Measurements from ENCODE around the gene ZNF234. TPM values are rescaled to one million over a fixed set of nuclear protein-coding genes. Genes with fewer than 3 reads are reported as not detected.

ZNF234 gene
- total RNA-seq, 2 donors from 2014 or later: 6.4 to 8.7 TPM

DNA sequence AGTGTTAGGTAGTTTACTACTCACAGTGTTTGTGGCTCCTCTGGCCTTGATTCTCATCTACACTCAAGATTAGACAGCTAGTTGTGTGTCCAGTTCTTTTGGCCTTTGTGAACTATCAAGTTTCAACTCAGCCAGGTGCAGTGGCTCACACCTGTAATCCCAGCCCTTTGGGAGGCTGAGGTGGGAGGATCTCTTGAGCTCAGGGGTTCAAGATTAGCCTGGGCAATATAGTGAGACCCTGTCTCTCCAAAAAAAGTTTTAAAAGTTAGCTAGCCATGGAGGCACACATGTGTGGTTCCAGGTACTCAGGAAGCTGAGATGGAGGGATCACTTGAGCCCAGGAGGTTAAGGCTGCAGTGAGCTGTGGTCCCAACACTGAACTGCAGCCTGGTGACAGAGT lies 39.6 kb downstream of the ZNF234 start:
- TF ChIP-seq, protein P1, sequence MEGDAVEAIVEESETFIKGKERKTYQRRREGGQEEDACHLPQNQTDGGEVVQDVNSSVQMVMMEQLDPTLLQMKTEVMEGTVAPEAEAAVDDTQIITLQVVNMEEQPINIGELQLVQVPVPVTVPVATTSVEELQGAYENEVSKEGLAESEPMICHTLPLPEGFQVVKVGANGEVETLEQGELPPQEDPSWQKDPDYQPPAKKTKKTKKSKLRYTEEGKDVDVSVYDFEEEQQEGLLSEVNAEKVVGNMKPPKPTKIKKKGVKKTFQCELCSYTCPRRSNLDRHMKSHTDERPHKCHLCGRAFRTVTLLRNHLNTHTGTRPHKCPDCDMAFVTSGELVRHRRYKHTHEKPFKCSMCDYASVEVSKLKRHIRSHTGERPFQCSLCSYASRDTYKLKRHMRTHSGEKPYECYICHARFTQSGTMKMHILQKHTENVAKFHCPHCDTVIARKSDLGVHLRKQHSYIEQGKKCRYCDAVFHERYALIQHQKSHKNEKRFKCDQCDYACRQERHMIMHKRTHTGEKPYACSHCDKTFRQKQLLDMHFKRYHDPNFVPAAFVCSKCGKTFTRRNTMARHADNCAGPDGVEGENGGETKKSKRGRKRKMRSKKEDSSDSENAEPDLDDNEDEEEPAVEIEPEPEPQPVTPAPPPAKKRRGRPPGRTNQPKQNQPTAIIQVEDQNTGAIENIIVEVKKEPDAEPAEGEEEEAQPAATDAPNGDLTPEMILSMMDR (IDR thresholded peaks at IDR 0.05): no peak
- no peak for ATAC-seq (ENCODE audit: insufficient number of reproducible peaks, low FRiP score, low read depth)
- no peak for DNase-seq (ENCODE audit: low spot score)
- Histone ChIP-seq H3K9me3 (peaks cover 82% of the 10 kb centered on the region), H3K4me1 (ENCODE audit: control insufficient read depth in 1 of 2, low read depth in 2 of 2) (no peaks in the 10 kb centered on the region), H3K27me3 (replicated peaks; ENCODE audit: insufficient read depth) (no peaks in the 10 kb centered on the region), H3K36me3 (peaks cover 14% of the 10 kb centered on the region), H3K27ac (no peak overlapping the region), H3K4me3 (no peak overlapping the region)

DNA sequence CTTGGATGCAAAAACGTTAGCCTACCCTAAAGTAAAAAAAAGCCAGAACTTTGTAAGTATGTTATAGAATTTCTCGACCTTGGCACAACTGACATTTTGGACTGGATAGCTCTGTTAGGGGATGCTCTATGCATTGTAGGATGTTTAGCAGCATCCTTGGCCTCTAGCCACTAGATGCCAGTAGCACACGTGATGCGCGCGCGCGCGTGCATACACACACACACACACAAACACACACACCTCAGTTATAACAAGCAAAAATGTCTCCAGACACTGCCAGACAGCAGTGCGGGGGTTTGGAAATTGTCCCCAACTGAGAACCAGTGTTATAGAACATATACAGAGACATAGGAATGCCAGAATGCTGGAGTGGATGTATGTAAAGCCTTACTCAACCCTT lies 40.8 kb downstream of the ZNF234 start:
- ATAC-seq (ENCODE audit: insufficient number of reproducible peaks, low FRiP score, low read depth) (no peak), DNase-seq (ENCODE audit: low spot score) (no peak)
- no peak overlapping the region for H3K27ac ChIP-seq
- H3K36me3 ChIP-seq: peaks cover 3% of the 10 kb centered on the region
- H3K9me3 ChIP-seq: peaks cover 74% of the 10 kb centered on the region
- no peak overlapping the region for H3K4me3 ChIP-seq
- TF ChIP-seq, protein P1 (IDR thresholded peaks at IDR 0.05): no peak
- no peaks in the 10 kb centered on the region for H3K4me1 ChIP-seq (ENCODE audit: control insufficient read depth in 1 of 2, low read depth in 2 of 2)
- no peaks in the 10 kb centered on the region for H3K27me3 ChIP-seq (replicated peaks; ENCODE audit: insufficient read depth)

DNA sequence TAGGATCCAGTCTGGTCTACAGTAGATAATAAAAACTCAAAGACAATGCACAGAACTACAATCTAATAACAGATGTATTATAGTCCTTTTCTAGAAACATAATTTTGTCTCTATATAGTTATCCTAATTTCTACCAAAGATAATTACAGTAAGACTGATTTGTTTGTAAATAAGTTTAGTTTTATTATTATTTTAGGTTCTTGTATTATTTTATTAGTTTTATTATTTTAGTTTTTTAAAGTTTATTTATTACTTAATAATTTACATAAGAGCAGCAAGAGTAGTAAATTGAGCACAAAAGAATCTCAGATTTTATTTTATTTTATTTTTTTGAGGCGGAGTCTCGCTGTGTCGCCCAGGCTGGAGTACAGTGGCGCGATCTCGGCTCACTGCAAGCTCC lies 48.7 kb downstream of the ZNF234 start:
- no peak overlapping the region for H3K27ac ChIP-seq
- no peaks in the 10 kb centered on the region for H3K4me1 ChIP-seq (ENCODE audit: control insufficient read depth in 1 of 2, low read depth in 2 of 2)
- H3K9me3 ChIP-seq: peaks cover 25% of the 10 kb centered on the region
- TF ChIP-seq, protein P1 (IDR thresholded peaks at IDR 0.05): no peak
- no peaks in the 10 kb centered on the region for H3K36me3 ChIP-seq
- DNase-seq (ENCODE audit: low spot score) (no peak), ATAC-seq (ENCODE audit: insufficient number of reproducible peaks, low FRiP score, low read depth) (no peak)
- H3K4me3 ChIP-seq: no peak overlapping the region
- no peaks in the 10 kb centered on the region for H3K27me3 ChIP-seq (replicated peaks; ENCODE audit: insufficient read depth)

DNA sequence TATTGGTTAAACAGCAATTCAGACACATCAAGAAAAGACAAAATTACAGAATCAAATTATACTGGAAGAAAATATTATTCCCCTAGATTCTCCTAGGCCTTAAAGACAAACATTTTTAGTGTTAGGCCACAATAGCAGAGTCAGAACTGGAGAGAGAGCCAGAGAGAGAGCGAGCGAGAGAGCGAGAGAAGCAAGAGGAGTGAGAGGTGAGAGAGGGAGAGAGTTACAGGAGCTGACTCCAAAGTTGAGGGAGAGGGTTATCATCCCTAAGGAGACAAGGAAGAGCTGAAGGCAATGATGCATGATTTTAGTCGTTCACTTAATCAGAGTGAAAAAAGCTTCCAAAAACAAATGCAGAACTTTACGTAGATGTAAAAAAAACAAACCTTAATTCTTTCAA lies 50.8 kb downstream of the ZNF234 start:
- peaks cover 14% of the 10 kb centered on the region for H3K9me3 ChIP-seq

DNA sequence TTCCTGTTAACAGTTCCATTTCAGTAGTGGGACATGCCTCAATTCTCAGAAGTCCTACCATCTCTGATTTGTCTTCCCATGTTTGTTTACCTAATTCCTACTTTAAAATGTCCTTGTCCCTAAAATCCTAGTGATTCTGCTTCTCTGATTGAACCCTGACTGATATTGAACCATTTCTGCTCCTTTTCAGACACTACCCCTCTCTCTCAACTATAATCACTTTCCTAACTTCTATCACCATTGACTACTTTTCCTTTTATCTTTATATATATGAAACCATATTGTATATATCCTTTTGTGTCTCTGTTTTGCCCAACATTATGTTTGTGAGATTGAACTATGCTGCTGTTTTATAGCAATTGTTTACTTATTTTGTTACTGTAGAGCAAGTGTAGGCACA lies 55.4 kb downstream of the ZNF234 start:
- H3K36me3 ChIP-seq: no peaks in the 10 kb centered on the region
- TF ChIP-seq, protein P1 (IDR thresholded peaks at IDR 0.05): no peak
- no peaks in the 10 kb centered on the region for H3K27me3 ChIP-seq (replicated peaks; ENCODE audit: insufficient read depth)
- H3K9me3 ChIP-seq: peaks cover 6% of the 10 kb centered on the region
- no peak overlapping the region for H3K4me3 ChIP-seq
- H3K4me1 ChIP-seq (ENCODE audit: control insufficient read depth in 1 of 2, low read depth in 2 of 2): no peaks in the 10 kb centered on the region
- no peak for DNase-seq (ENCODE audit: low spot score)
- H3K27ac ChIP-seq: no peak overlapping the region
- no peak for ATAC-seq (ENCODE audit: insufficient number of reproducible peaks, low FRiP score, low read depth)

More for the DNA sequence above, 50.8 kb downstream of the ZNF234 start:
- ATAC-seq (ENCODE audit: insufficient number of reproducible peaks, low FRiP score, low read depth): no peak
- no peaks in the 10 kb centered on the region for H3K36me3 ChIP-seq
- DNase-seq (ENCODE audit: low spot score): no peak
- H3K27me3 ChIP-seq (replicated peaks; ENCODE audit: insufficient read depth): no peaks in the 10 kb centered on the region
- no peak overlapping the region for H3K27ac ChIP-seq
- no peak overlapping the region for H3K4me3 ChIP-seq
- TF ChIP-seq, protein P1 (IDR thresholded peaks at IDR 0.05): no peak
- H3K4me1 ChIP-seq (ENCODE audit: control insufficient read depth in 1 of 2, low read depth in 2 of 2): no peaks in the 10 kb centered on the region

All from thoracic aorta (tissue), 2 donors.